Stimulated activated naive CD8-positive, alpha-beta T cell treated with anti-CD3 and anti-CD28 coated beads, Interleukin-15, Interleukin-2, amounts not matched to agents 100 ng/mL and 50 ng/mL, for 24 hours (primary cell): ENCODE data around the gene TNRC6A.
A peak's percentile ranks its signal among the peaks of the same experiment; 100 is the strongest.
"Not testable (repeated sequence)": the region's sequence is repeated elsewhere in the genome, so short reads cannot be mapped to it uniquely, and the experiment has no call there.

ENCODE experiments used
- H3K27ac Mint-ChIP-seq: one replicate; pipeline ENCODE4 v1.8.0; 2021; ENCODE audit warnings: mild to moderate bottlenecking, mixed read lengths
- H3K27me3 Mint-ChIP-seq: one replicate; pipeline ENCODE4 v1.8.0; 2021; ENCODE audit warnings: mixed read lengths
- H3K36me3 Mint-ChIP-seq: one replicate; pipeline ENCODE4 v1.8.0; 2021; ENCODE audit warnings: low read depth, mixed read lengths
- H3K4me1 Mint-ChIP-seq: one replicate; pipeline ENCODE4 v1.8.0; 2021; ENCODE audit warnings: low read depth, mixed read lengths
- H3K4me3 Mint-ChIP-seq: one replicate; pipeline ENCODE4 v1.8.0; 2021; ENCODE audit warnings: mild to moderate bottlenecking, mixed read lengths
- H3K9me3 Mint-ChIP-seq: one replicate; pipeline ENCODE4 v1.8.0; 2021; ENCODE audit warnings: mixed read lengths

The TNRC6A gene

GRCh38 chr16:24701521-24701951 is 27.9 kb upstream of the TNRC6A start:
- Mint-ChIP-seq H3K27me3 (peaks cover 8% of the 10 kb centered on the region), H3K4me3 (no peak overlapping the region), H3K36me3 (no peaks in the 10 kb centered on the region), H3K4me1 (peaks cover 4% of the 10 kb centered on the region), H3K27ac (no peak overlapping the region), H3K9me3 (no peaks in the 10 kb centered on the region)

- H3K4me3 Mint-ChIP-seq, H3K27ac Mint-ChIP-seq, H3K4me1 Mint-ChIP-seq, H3K36me3 Mint-ChIP-seq, H3K27me3 Mint-ChIP-seq, H3K9me3 Mint-ChIP-seq: not testable (repeated sequence)
Measured at GRCh38 chr16:24707760-24708159, 21.7 kb upstream of the TNRC6A start.

- Mint-ChIP-seq H3K4me3 (no peak overlapping the region), H3K4me1 (no peaks in the 10 kb centered on the region), H3K9me3 (peaks cover 7% of the 10 kb centered on the region), H3K36me3 (peaks cover 4% of the 10 kb centered on the region), H3K27ac (no peak overlapping the region), H3K27me3 (peaks cover 7% of the 10 kb centered on the region)
Measured at GRCh38 chr16:24713379-24713778, 16.1 kb upstream of the TNRC6A start.

- H3K27ac Mint-ChIP-seq, result no peak overlapping the region
- no peak overlapping the region for H3K4me3 Mint-ChIP-seq
- peaks cover 7% of the 10 kb centered on the region for H3K9me3 Mint-ChIP-seq
- peaks cover 4% of the 10 kb centered on the region for H3K36me3 Mint-ChIP-seq
- H3K4me1 Mint-ChIP-seq, result peaks cover 16% of the 10 kb centered on the region
- H3K27me3 Mint-ChIP-seq, result peaks cover 13% of the 10 kb centered on the region
Measured at GRCh38 chr16:24717411-24717810, 12.0 kb upstream of the TNRC6A start.

- peaks cover under 1% of the 10 kb centered on the region for H3K36me3 Mint-ChIP-seq
- peaks cover 31% of the 10 kb centered on the region for H3K4me1 Mint-ChIP-seq
- H3K4me3 Mint-ChIP-seq, result no peak overlapping the region
- H3K27me3 Mint-ChIP-seq, result peaks cover 13% of the 10 kb centered on the region
- H3K27ac Mint-ChIP-seq, result no peak overlapping the region
- peaks cover 4% of the 10 kb centered on the region for H3K9me3 Mint-ChIP-seq
Measured at GRCh38 chr16:24718967-24719521, 10.4 kb upstream of the TNRC6A start.

GRCh38 chr16:24721830-24722238 is 7.6 kb upstream of the TNRC6A start:
- peaks cover 10% of the 10 kb centered on the region for H3K27me3 Mint-ChIP-seq
- peak overlapping the region; percentile 74 for H3K27ac Mint-ChIP-seq
- no peak overlapping the region for H3K4me3 Mint-ChIP-seq
- H3K9me3 Mint-ChIP-seq, result no peaks in the 10 kb centered on the region
- no peaks in the 10 kb centered on the region for H3K36me3 Mint-ChIP-seq
- H3K4me1 Mint-ChIP-seq, result peaks cover 32% of the 10 kb centered on the region

GRCh38 chr16:24723663-24724062 is 5.8 kb upstream of the TNRC6A start:
- Mint-ChIP-seq H3K4me3 (no peak overlapping the region), H3K9me3 (no peaks in the 10 kb centered on the region), H3K27me3 (peaks cover 4% of the 10 kb centered on the region), H3K27ac (no peak overlapping the region), H3K36me3 (no peaks in the 10 kb centered on the region), H3K4me1 (peaks cover 41% of the 10 kb centered on the region)

GRCh38 chr16:24728011-24728410 is 1.4 kb upstream of the TNRC6A start:
- Mint-ChIP-seq H3K4me1 (peaks cover 45% of the 10 kb centered on the region), H3K4me3 (no peak overlapping the region), H3K27me3 (no peaks in the 10 kb centered on the region), H3K36me3 (peaks cover 19% of the 10 kb centered on the region), H3K27ac (no peak overlapping the region), H3K9me3 (no peaks in the 10 kb centered on the region)

- H3K4me3 Mint-ChIP-seq, result peak overlapping the region; percentile 91
- H3K27ac Mint-ChIP-seq, result peak overlapping the region; percentile 97
- no peaks in the 10 kb centered on the region for H3K9me3 Mint-ChIP-seq
- no peaks in the 10 kb centered on the region for H3K27me3 Mint-ChIP-seq
- H3K4me1 Mint-ChIP-seq, result peaks cover 44% of the 10 kb centered on the region
- H3K36me3 Mint-ChIP-seq, result peaks cover 25% of the 10 kb centered on the region
Measured at GRCh38 chr16:24728891-24729242, 584 bp upstream of the TNRC6A start.

GRCh38 chr16:24729951-24730815 is 732 bp downstream of the TNRC6A start:
- Mint-ChIP-seq H3K27me3 (no peaks in the 10 kb centered on the region), H3K4me1 (peaks cover 53% of the 10 kb centered on the region), H3K36me3 (peaks cover 30% of the 10 kb centered on the region), H3K27ac (peak overlapping the region; percentile 95), H3K9me3 (no peaks in the 10 kb centered on the region), H3K4me3 (peak overlapping the region; percentile 90)

GRCh38 chr16:24730914-24731313 is 1.5 kb downstream of the TNRC6A start:
- Mint-ChIP-seq H3K4me1 (peaks cover 60% of the 10 kb centered on the region), H3K27me3 (no peaks in the 10 kb centered on the region), H3K36me3 (peaks cover 30% of the 10 kb centered on the region), H3K4me3 (peak overlapping the region; percentile 90), H3K27ac (peak overlapping the region; percentile 66), H3K9me3 (no peaks in the 10 kb centered on the region)

GRCh38 chr16:24731722-24732419 is 2.4 kb downstream of the TNRC6A start:
- Mint-ChIP-seq H3K36me3 (peaks cover 30% of the 10 kb centered on the region), H3K27me3 (no peaks in the 10 kb centered on the region), H3K9me3 (no peaks in the 10 kb centered on the region), H3K4me1 (peaks cover 70% of the 10 kb centered on the region), H3K27ac (peak overlapping the region; percentile 5), H3K4me3 (peak overlapping the region; percentile 90)

- H3K36me3 Mint-ChIP-seq, result peaks cover 43% of the 10 kb centered on the region
- no peak overlapping the region for H3K4me3 Mint-ChIP-seq
- no peaks in the 10 kb centered on the region for H3K9me3 Mint-ChIP-seq
- peaks cover 81% of the 10 kb centered on the region for H3K4me1 Mint-ChIP-seq
- H3K27me3 Mint-ChIP-seq, result no peaks in the 10 kb centered on the region
- no peak overlapping the region for H3K27ac Mint-ChIP-seq
Measured at GRCh38 chr16:24734382-24734781, 4.9 kb downstream of the TNRC6A start.

- no peak overlapping the region for H3K27ac Mint-ChIP-seq
- H3K4me1 Mint-ChIP-seq, result peaks cover 94% of the 10 kb centered on the region
- H3K27me3 Mint-ChIP-seq, result no peaks in the 10 kb centered on the region
- H3K36me3 Mint-ChIP-seq, result peaks cover 50% of the 10 kb centered on the region
- H3K4me3 Mint-ChIP-seq, result no peak overlapping the region
- H3K9me3 Mint-ChIP-seq, result no peaks in the 10 kb centered on the region
Measured at GRCh38 chr16:24736758-24737157, 7.3 kb downstream of the TNRC6A start.

GRCh38 chr16:24737391-24737871 is 8.0 kb downstream of the TNRC6A start:
- Mint-ChIP-seq H3K27ac (peak overlapping the region; percentile 65), H3K36me3 (peaks cover 48% of the 10 kb centered on the region), H3K4me3 (no peak overlapping the region), H3K4me1 (peaks cover 94% of the 10 kb centered on the region), H3K9me3 (no peaks in the 10 kb centered on the region), H3K27me3 (no peaks in the 10 kb centered on the region)
